HepG2 (cell line): ENCODE measurements around the gene SURF2. TPM values are rescaled to one million over a fixed set of nuclear protein-coding genes. Genes with fewer than 3 reads are reported as not detected.
A peak's percentile ranks its signal among the peaks of the same experiment; 100 is the strongest.
"Not testable (repeated sequence)": the region's sequence is repeated elsewhere in the genome, so short reads cannot be mapped to it uniquely, and the experiment has no call there.

Experiments used
- ATAC-seq: fragments of 200-7000 bp; cut with Tn5 transposase; 3 replicates; pipeline ENCODE4 v1.9.1; 2020; ENCODE audit warnings: mild to moderate bottlenecking, moderate library complexity
- BruUV-seq: library from RNA; stranded (reverse); fragments of 400-500 nt; replicated peaks from 2 replicates; lab custom pipeline; 2021; lab: Mats Ljungman, UMichigan
- CTCF ChIA-PET: fragments of 300-600 bp; formaldehyde crosslinking; extraction: SDS; loops from one replicate; lab custom pipeline; 2021; ENCODE audit warnings: low total read pairs, inconsistent platforms, low intra/inter-chr PET ratio; lab: Yijun Ruan, JAX
- POLR2A ChIA-PET: fragments of 350-600 bp; sonication (Branson Sonifier 250); formaldehyde crosslinking; loops from one replicate; lab custom pipeline; 2020; ENCODE audit warnings: antibody characterized with exemption, inconsistent platforms; lab: Yijun Ruan, JAX
- DNase-seq: peaks from one replicate; pipeline ENCODE4 v3.0.0-alpha.2; 2015; ENCODE audit warnings: low spot score
- FAIRE-seq: peaks from 3 replicates; lab custom pipeline; 2011; peaks lifted over from hg19 to GRCh38; lab: Jason Lieb, UNC
- H2AFZ ChIP-seq: one replicate; pipeline ENCODE4 v1.6.1; 2011; ENCODE audit warnings: low read length, inconsistent platforms
- H3K27ac ChIP-seq: fragments of 300-600 bp; 3 replicates; pipeline ENCODE4 v1.8.0; 2011; ENCODE audit warnings: mixed run types, mild to moderate bottlenecking, mixed read lengths, low read length, inconsistent platforms; ENCODE audit not compliant: insufficient read depth; ENCODE audit errors: extremely low read length
- H3K27me3 ChIP-seq, 2 experiments: fragments of 200-600 bp in 1 of 2; 2 replicates in 1 of 2; 3 replicates in 1 of 2; pipeline versions ENCODE4 v1.6.0 to v1.8.0; 2011; ENCODE audit warnings: low read length in 2 of 2, mild to moderate bottlenecking in 2 of 2, moderate library complexity in 2 of 2, inconsistent platforms in 1 of 2; ENCODE audit not compliant: insufficient read depth in 2 of 2, control insufficient read depth in 1 of 2
- H3K36me3 ChIP-seq, 2 experiments: fragments of 200-600 bp in 1 of 2; replicated peaks in 1 of 2; 2 replicates in 1 of 2; 3 replicates in 1 of 2; pipeline versions ENCODE4 v1.5.1 to v1.8.0; 2011; ENCODE audit warnings: low read length in 2 of 2, inconsistent platforms in 1 of 2; ENCODE audit not compliant: insufficient read depth in 2 of 2, control insufficient read depth in 1 of 2
- H3K4me1 ChIP-seq: 2 replicates; pipeline ENCODE4 v1.5.1; 2012; ENCODE audit warnings: low read length, inconsistent platforms; ENCODE audit not compliant: insufficient read depth
- H3K4me2 ChIP-seq: 2 replicates; pipeline ENCODE4 v1.6.0; 2011; ENCODE audit warnings: low read depth, low read length, inconsistent platforms
- H3K4me3 ChIP-seq, 3 experiments: fragments of 200-600 bp in 1 of 3; sonication (generic), shearing (Covaris generic) in 1 of 3; replicated peaks in 1 of 3; 2 replicates each; pipeline ENCODE4 v1.5.1; 2011 to 2016; ENCODE audit warnings: low read length in 3 of 3, inconsistent platforms in 2 of 3, low read depth in 2 of 3, mild to moderate bottlenecking in 2 of 3, control low read depth in 1 of 3, mixed read lengths in 1 of 3; ENCODE audit not compliant: insufficient read depth in 1 of 3
- H3K79me2 ChIP-seq: one replicate; pipeline ENCODE4 v1.6.1; 2011; ENCODE audit warnings: low read length, inconsistent platforms; ENCODE audit not compliant: insufficient read depth
- H3K9ac ChIP-seq: 2 replicates; pipeline ENCODE4 v1.6.0; 2011; ENCODE audit warnings: mild to moderate bottlenecking, low read depth, low read length, inconsistent platforms; ENCODE audit not compliant: insufficient read depth
- H3K9me3 ChIP-seq: 2 replicates; pipeline ENCODE4 v1.5.1; 2012; ENCODE audit warnings: mild to moderate bottlenecking, low read length
- H4K20me1 ChIP-seq: 2 replicates; pipeline ENCODE4 v1.6.0; 2011; ENCODE audit warnings: inconsistent platforms, mild to moderate bottlenecking, low read length, moderate library complexity; ENCODE audit not compliant: insufficient read depth
- AGO2 ChIP-seq: fragments of 200-400 bp; formaldehyde crosslinking; optimal IDR thresholded peaks from 2 replicates; pipeline ENCODE3; 2017; ENCODE audit warnings: mild to moderate bottlenecking, low read depth, low read length, moderate library complexity
- CREB1 ChIP-seq, 2 experiments: fragments of 450-650 bp in 1 of 2; IDR thresholded peaks; 2 replicates each; pipeline ENCODE4 v1.6.1; 2016 to 2017; ENCODE audit warnings: control low read depth in 1 of 2, mild to moderate bottlenecking in 1 of 2, missing compliant biosample characterization in 1 of 2, missing genetic modification characterization in 1 of 2
- POLR2AphosphoS5 ChIP-seq: IDR thresholded peaks from 2 replicates; pipeline ENCODE4 v1.6.1; 2012; ENCODE audit warnings: low read depth, low read length
- POLR2G ChIP-seq: fragments of 200-400 bp; formaldehyde crosslinking; IDR thresholded peaks from 2 replicates; pipeline ENCODE4 v1.6.1; 2018; ENCODE audit warnings: mild to moderate bottlenecking, low read depth, low read length, moderate library complexity
- SALL1 ChIP-seq: sonication (generic); formaldehyde crosslinking; IDR thresholded peaks from 2 replicates; pipeline ENCODE4 v1.8.0; 2022; ENCODE audit warnings: mild to moderate bottlenecking, missing genetic modification reagents
- ZC3H13 ChIP-seq: sonication (generic); formaldehyde crosslinking; IDR thresholded peaks from 2 replicates; pipeline ENCODE4 v1.8.1; 2023; ENCODE audit warnings: mild to moderate bottlenecking, missing genetic modification reagents, moderate library complexity
- ZNF235 ChIP-seq: sonication (generic); formaldehyde crosslinking; IDR thresholded peaks from 2 replicates; pipeline ENCODE4 v1.8.1; 2023; ENCODE audit warnings: mild to moderate bottlenecking, missing genetic modification reagents, borderline replicate concordance
- WGBS: methylation state at CpG from one replicate; pipeline ENCODE4 v1.1.6; 2017; ENCODE audit warnings: low lambda C conversion rate; 5-methylcytosine and 5-hydroxymethylcytosine counted together
- in situ Hi-C: cut with HindIII; loops from 2 replicates; pipeline ENCODE4 v1.10.0; 2017; ENCODE audit warnings: low pct_unique_long_range_greater_than_20kb; ENCODE audit not compliant: extremely low pct_ligation_motif_present
- intact Hi-C: fragments of 100-400 bp; cut with micrococcal nuclease; formaldehyde crosslinking; loops from one replicate; pipeline ENCODE4 v1.10.0; 2022; ENCODE audit not compliant: unreplicated experiment
- polyA plus RNA-seq, 8 experiments: library from polyadenylated mRNA; depleted of rRNA in 3 of 8; stranded (reverse) in 7 of 8; unstranded in 1 of 8; fragments of >200 nt; fragmentation: Illumina TruSeq in 4 of 8; extraction: Trizol in 4 of 8; gene quantifications; 2 replicates each; pipeline versions ENCODE4 v1.2.1 to v1.2.3, GENCODE V29; 2011 to 2016; ENCODE audit warnings: low read depth in 4 of 8, missing spikeins in 1 of 8, mixed read lengths in 1 of 8; ENCODE audit not compliant: insufficient read depth in 1 of 8
- total RNA-seq, 5 experiments: library from RNA; depleted of rRNA; stranded (reverse); fragments of >200 nt; fragmentation: Illumina TruSeq; extraction: Trizol; gene quantifications; 2 replicates each; pipeline ENCODE4 v1.2.3, GENCODE V29; 2016; ENCODE audit warnings: low read depth in 1 of 5

SURF2 gene
- total and polyA plus RNA-seq, 2 of the 13 experiments (the other 11 are each of a cell fraction or from before 2014, with no cell fraction given): 6.3 to 13.6 TPM

- TF ChIP-seq CREB1 (IDR thresholded peaks at IDR 0.05): not testable (repeated sequence)
- TF ChIP-seq CREB1 (CRISPR knock-in tag; IDR thresholded peaks at IDR 0.05) (peak; percentile 31; the same call in 1 of the 2 replicates), SALL1 (CRISPR knock-in tag) (0 out of 2 replicates have a peak, but pooled peaks have one; percentile 24), POLR2AphosphoS5 (peak; percentile 32; the same call in 1 of the 2 replicates)
These were observed 26.8 kb upstream of the SURF2 start (continued) for GRCh38 chr9:133329306-133330156.

- peaks cover 14% of the 10 kb centered on the region for H3K4me1 ChIP-seq
- H3K4me2 ChIP-seq: no peak overlapping the region
- 94% methylated on average over 19 of the region's 19 CpGs for WGBS
- H3K36me3 ChIP-seq: peaks cover 18 to 41% of the 10 kb centered on the region in 2 experiments; a peak in 4 of 5 replicates
- no peak overlapping the region for H3K27ac ChIP-seq
- no peak overlapping the region for H3K4me3 ChIP-seq
- DNase-seq: no peak
- ATAC-seq: no peak
- no peaks in the 10 kb centered on the region; a peak in 1 of 5 replicates for H3K27me3 ChIP-seq
- H2AFZ ChIP-seq: no peak overlapping the region
- peaks cover 26% of the 10 kb centered on the region for H3K79me2 ChIP-seq
- in situ Hi-C loops: loop anchor here (5.0 kb wide), 1 partner anchor 144 kb away; no protein-coding TSS in a partner anchor
- BruUV-seq: no TSS peak
- FAIRE-seq: no peak
- TF ChIP-seq POLR2G (peak; percentile 25; the same call in 1 of the 2 replicates), ZNF235 (CRISPR knock-in tag) (no peak), AGO2 (peak; percentile 7), ZC3H13 (0 out of 2 replicates have a peak, but pooled peaks have one; percentile 33)
- intact Hi-C loops: no loop called here
- ChIA-PET POLR2A (interaction anchor here (1.0 kb wide), 1 partner anchor 11 kb away, joined by 3 read pairs; no protein-coding TSS in a partner anchor), CTCF (no interaction called here)
- H4K20me1 ChIP-seq: 0 out of 2 replicates have a peak, but pooled peaks cover 7% of the 10 kb centered on the region
- H3K9ac ChIP-seq: no peak overlapping the region
- no peaks in the 10 kb centered on the region for H3K9me3 ChIP-seq
These were observed 25.1 kb upstream of the SURF2 start for GRCh38 chr9:133331221-133331620.
